CD4-positive, alpha-beta T cell treated with Interleukin-1 beta for 1 hour (primary cell): ENCODE measurements around the gene PAIP2.
"Not testable (repeated sequence)": the region's sequence is repeated elsewhere in the genome, so short reads cannot be mapped to it uniquely, and the experiment has no call there.

ENCODE experiments used
- DNase-seq, 2 donors: peaks; one replicate each; pipeline ENCODE4 v3.0.0-alpha.2; 2020 to 2022

Gene PAIP2

GRCh38 chr5:139378941-139379361 is 37.3 kb downstream of the PAIP2 start:
- no peak for DNase-seq

DNA sequence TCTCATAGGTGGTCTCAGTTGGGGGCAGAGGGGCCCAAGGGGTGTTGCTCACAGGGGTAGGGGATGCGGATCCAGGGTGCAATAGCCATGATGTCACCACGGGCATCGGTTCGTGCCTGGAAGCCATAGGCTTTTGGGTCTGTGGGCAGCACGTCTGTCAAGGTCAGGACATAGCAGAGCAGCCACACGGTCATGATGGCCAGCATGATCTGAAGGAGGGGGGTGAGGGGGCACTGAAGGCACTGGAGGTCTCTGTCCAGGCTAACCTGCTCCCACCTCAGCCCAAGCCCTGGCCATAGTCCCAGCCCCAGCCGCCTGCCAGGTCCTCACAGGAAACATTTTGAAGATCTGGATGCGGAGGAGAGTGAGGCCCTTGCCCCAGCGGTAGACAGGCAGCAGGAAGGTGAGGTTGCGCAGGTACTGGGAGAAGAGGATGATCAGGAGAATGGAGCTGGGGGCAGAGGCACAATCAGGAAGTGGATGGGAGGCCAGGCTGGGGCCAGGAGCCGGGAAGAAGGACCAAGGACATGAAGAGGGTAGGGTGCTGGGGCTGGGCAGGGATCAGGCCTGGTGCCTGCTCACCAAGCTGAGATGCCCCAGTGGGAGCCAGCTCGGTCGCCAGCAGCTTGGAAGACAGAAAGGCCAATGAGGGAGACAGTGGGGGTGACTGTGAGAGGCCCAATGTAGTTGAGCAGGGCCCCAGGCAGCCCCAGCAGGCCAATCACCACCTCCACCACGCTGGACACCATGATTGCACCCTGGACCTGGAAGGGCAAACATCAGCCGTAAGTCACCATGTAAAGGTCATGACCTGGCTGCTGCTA is 38.2 kb downstream of the PAIP2 start:
- no peak for DNase-seq

DNA sequence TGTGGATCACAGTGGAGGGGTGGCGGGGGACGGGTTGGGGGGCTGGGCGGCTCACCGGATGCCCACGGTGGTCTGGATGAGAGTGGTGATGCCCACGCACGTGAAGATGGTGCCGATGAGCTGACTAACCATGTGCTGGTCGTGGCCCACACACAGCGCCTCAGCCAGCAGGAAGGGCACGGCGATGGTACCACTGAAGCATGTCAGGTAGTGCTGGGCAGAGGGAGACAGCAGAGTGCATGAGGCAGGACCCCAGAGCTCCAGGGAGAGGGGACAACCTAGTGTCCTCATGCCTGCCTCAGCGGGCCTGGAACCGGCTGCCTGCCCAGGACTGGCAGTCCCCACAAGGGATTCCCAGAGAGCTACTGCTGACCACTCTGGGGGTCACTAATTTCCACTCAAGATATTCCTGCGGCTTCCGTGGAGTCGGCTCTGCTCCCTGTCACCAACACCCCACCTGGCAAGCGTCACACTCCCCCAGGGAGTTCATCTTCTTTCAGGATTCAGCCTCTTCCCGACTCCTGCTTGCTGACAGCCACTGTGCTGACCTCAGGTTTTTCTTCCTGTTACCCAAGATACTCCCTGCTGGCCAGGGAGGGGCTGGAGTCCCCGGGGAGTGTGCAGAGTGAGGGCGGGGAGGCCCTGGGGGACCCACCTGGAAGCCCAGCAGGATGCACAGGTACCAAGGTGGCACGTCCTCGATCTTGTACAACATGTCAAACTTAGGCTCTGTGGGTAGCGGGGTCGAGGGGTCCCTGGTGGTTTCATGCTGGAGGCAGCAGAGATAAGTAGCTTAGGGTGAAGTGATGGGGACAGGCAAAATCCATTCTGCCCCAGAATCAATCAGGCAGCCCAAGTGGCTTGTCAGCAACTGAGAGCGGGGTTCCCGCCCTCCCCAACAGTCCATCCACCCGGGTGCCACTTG is 40.4 kb downstream of the PAIP2 start:
- no peak for DNase-seq

- DNase-seq, result no peak
Observed at GRCh38 chr5:139382807-139383206, 41.2 kb downstream of the PAIP2 start.

GRCh38 chr5:139383275-139383992 is 41.8 kb downstream of the PAIP2 start, which contains the start of gene SLC23A1:
TSS of gene SLC23A1 (minus strand) at chr5:139383297. CDS start at chr5:139383253, 44 bp downstream.
- no peak for DNase-seq

DNA sequence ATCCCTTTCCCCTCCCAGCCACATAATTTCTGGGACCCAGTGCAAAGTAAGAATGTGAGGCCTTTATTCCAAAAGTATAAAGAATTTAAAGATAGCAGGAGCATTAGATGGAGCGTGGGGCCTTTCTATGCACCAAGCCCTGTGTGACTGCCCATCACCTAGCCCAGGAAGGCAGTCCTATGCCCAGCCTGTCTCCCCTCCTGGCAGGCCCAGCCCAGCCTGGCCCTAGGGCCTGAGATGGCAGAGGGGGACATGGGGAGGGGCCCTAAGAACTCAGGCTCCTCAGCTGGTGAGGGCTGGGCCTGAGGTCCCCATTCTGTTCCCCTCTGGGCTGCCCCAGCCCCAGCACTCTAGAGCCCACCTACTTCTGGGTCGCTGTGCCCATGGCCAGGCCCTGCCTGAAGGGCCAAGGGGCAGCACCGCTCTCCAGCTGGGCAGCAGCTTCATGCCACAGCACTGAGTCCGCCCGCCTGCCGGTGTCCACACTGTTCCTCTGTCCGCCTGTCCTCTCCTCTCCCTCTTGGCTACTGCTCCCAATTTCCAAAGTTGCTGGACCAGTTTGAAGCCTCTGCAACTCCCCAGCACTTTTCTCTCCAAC is 42.4 kb downstream of the PAIP2 start:
- no peak for DNase-seq

- no peak for DNase-seq
Observed at GRCh38 chr5:139384591-139385051, 43.0 kb downstream of the PAIP2 start.

- DNase-seq, result peak in 1 of 2 donors; percentile 38
Observed at GRCh38 chr5:139385061-139386049, 43.7 kb downstream of the PAIP2 start.

DNA sequence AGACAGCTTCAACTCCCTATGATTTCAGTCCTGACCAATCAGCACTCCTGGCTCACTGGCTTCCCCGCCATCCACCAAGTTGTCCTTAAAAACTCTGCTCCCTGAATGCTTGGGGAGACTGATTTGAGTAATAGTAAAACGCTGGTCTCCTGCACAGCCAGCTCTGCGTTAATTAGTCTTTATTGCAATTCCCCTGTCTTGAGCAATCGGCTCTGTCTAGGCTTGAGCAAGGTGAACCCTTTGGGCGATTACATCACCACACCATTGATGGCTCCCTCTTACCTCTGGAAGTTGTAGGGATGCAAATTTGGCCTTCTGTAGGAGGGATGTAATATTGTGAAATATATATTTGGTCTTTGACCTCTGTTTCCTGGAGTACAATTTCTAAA is 44.4 kb downstream of the PAIP2 start:
- DNase-seq, result no peak

DNA sequence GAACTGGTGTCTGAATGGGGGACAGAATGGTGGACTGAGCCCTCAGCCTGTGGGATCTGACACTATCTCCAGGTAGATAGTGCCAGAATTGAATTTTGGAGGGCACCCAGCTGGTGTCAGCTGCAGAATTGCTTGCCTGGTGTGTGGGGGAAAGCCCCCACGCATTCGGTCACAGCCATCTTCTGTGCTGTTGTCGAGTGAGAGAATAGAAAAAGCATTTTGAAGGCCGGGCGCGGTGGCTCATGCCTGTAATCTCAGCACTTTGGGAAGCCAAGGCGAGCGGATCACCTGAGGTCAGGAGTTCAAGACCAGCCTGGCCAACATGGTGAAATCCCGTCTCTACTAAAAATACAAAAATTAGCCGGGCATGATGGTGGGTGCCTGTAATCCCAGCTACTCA is 45.3 kb downstream of the PAIP2 start:
- not testable (repeated sequence) for DNase-seq

GRCh38 chr5:139387611-139388197 is 46.0 kb downstream of the PAIP2 start:
- DNase-seq, result no peak

GRCh38 chr5:139388198-139388821 is 46.7 kb downstream of the PAIP2 start:
- peak in 1 of 2 donors; percentile 68 for DNase-seq

- DNase-seq, result peak; percentile 76 to 85
Observed at GRCh38 chr5:139389701-139390638, 48.3 kb downstream of the PAIP2 start, which contains the start of gene MZB1. TSS of gene MZB1 (minus strand) at chr5:139389913. CDS start at chr5:139389856, 57 bp downstream.

DNA sequence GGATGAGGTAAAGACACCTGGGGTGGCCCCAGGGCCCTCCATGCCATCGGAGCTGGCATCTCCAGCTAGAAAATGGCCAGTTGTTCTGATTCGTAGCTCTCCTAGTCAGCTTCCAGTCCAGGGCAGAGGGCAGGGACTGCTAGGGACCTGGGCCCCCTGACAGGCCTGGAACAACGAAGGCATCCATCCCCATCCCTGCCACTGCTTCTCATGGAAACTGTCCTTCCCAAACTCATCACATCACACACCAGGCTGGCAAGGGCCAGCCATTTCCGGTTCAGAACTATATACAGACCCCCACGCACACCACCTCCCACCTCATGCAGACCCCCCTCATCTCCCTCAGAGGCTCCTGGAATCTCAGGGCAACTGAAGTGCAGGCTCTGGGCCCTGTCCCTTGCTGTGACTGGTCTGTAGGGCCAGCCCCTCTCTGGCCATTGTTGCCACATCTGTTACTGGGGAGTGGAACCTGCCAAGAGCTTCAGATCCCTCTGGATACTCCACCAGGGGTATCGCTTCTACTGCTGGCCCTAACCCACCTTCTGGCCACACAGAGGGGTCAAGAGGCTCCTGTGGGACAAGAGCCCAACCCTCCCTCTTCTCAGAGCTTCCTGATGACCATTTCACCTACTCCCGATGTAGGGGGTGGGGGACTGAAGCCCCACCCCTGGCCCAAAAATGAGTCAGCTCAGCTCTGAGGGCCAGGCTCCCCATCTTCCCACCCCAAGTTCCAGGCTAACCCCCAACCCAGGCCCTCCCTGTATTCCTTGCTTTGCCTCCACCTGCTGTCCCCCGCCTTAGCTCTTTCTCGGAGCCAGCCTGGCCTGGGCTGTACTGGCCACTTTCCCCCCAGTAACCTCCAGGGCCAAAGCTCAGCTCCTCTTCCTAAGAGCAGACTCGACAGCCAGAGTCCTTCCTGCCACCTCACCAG is 49.2 kb downstream of the PAIP2 start:
- no peak for DNase-seq

DNA sequence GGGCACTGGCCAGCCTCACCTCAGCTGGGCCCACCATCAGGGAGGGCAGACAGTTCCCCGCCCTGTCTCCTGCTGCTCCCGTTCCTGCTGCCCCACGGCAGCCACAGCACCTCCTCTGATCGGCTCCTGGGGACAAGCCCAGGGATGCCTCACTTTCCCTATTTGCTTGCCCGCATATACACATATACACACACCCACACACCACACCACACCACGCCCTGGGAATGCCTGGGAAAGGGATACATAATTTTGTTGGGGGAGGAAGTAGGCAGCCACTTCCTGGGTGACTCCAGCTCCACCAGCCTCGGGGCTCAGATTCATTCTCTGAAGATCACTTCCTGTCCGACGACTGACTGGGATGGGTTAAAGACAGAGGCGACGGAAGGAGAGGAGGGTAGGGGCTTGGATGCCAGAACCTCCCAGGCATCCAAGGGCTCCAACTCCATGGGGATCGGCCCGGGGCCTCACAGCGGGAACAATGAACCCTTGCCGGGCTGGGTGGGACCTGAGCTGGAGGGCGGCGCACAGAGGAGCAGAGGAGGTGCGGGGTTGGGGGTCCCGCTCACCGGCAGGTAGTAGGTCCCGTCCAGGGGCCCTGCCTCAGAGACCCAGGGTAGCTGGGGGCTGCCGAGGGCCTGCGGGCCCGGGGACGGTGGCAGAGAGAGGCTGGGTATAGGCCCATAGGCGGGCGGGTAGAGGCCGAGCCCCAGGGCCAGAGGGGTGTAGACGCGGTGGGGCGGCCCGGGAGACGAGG is 50.1 kb downstream of the PAIP2 start:
- no peak for DNase-seq

- DNase-seq, result no peak
Observed at GRCh38 chr5:139392324-139392677, 50.6 kb downstream of the PAIP2 start.
